ENCODE measurements around the gene SPON1.

SPON1 gene

DNA sequence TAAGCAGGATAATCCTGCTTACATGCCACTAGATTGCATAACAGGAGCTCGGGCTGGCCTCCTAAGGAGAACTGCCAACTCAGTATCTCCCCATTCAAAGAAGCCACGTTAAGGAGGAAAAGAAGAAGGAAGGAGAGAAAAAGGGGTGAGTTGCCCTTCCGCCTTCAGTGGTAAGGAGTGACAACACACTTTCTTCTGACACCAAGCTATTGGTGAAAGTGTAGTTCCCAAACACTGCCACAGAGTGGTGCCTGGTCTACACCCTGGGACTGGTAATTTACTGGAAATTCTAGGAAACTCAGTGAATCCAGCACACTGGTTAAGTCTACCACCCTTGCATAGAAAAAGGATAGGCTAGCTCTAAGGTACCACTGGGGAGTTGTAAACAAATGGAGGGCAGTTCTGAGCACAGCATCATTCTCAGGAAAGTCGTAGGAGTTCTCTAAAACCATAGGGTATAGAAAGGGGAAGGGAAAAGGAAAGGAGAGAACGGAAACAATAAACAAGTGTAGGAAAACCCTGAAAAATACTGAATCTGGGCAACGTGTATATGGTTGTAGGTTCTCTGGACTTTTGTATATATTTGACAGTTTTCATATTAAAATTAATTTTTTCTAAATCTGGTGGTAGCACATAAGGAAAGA is 338.3 kb downstream of the SPON1 start:
- DNase-seq: peak; percentile 63

DNA sequence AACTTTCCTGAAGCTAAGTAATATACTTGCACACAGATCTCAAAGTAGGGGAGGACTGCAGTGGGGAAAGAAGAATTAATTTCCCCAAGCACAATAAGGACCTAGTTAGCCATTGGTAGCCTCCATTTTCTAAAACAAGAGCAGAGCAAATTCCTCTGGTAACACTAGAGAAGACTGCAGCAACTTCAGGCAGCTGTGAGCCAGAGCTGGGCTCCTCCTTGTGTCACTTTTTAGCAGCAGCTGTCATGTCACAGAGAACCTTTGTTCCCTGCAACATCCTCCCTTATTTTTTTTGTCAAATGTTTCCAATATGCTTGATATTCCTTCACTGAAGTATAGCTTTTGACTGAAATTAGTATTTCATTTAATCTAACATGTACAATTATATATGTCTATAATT is 342.1 kb downstream of the SPON1 start:
- DNase-seq: no peak

DNA sequence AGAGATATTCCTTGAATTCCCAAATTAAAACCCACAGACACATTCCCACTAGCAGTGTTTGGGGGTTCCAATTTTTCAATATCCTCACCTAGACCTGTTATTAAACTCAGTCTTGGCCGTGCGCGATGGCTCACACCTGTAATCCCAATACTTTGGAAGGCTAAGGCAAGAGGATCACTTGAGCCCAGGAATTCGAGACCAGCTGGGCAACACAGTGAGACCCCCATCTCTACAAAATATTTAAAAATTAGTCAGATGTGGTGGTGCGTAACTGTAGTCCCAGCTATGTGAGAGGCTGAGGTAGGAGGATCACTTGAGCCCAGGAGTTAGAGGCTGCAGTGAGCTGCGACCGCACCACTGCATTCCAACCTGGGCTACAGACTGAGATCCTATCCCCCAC is 343.1 kb downstream of the SPON1 start:
- no peak for DNase-seq

DNA sequence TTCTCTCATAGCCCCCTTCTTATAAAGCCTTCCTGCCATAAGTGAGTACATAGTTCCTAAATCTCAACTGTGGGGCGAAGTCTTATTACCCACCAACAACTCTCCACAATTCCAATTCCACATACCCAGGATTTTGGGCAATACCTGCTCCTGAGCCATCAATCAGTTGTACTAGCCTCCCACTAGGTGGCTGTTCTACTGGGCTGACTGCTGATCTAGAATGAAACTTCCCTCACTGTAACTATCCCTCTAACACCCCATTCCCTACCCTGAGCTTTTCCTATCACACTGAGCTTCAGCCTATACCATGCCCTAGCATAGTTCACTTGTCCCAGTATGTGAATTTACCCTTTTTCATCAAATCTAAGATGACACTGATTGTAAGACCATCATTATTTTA is 344.0 kb downstream of the SPON1 start:
- DNase-seq: no peak

DNA sequence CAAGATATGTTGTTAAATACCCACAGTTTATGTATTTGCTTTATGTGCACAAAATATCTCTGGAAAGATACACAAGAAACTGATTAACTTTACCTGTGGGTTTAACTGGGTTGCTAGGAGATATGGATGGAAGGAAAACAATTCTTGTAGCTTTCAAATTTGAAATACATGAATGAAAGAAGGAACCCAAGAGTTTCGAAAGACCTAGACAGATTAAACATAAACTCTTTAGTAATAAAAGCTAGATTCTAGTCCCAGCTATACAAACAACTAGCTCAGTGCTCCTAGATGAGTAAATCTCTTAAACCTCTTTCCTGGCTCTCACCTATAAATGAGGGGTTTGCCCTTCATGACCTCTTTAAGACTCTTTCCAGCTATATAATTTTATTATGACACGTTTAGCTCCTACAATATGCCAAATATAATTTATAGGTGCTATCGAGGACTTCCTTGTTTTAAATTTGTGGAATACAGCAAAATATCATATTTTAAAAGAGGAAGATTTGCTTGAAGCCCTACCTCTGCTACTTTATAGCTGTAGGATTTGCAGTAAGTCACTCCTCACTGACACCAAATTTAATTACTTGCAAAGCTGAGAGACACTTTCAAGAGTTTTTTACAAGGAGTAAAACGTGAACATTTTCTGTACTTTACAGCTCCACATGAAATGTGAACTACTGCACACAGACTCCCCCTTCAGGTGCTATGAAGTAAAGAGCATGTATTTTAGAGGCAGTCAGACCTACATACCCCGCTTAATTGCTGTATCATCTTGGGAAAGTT is 345.8 kb downstream of the SPON1 start:
- DNase-seq: peak; percentile 48

DNA sequence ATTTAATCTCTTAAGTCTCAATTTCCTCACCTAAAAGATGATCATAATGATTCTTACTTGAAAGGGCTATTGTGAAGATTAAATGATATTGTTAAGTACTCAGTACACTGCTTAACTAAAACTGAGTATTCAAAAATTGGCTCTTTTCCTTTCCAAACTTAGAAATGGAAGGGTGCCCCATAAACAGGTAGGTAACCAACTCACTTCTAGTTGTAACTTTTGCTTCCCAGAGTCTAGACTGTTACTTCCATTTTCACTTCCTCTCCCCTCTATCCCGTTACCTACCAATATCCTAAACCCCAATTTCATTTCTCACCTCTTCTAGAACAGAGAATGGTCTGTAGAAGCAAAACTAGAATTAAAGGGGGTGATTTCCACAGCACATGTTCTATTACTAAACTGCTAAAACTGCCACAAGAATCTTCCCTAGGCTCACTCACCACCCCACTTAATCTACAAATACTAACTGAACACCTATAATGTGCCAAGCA is 346.4 kb downstream of the SPON1 start:
- no peak for DNase-seq

DNA sequence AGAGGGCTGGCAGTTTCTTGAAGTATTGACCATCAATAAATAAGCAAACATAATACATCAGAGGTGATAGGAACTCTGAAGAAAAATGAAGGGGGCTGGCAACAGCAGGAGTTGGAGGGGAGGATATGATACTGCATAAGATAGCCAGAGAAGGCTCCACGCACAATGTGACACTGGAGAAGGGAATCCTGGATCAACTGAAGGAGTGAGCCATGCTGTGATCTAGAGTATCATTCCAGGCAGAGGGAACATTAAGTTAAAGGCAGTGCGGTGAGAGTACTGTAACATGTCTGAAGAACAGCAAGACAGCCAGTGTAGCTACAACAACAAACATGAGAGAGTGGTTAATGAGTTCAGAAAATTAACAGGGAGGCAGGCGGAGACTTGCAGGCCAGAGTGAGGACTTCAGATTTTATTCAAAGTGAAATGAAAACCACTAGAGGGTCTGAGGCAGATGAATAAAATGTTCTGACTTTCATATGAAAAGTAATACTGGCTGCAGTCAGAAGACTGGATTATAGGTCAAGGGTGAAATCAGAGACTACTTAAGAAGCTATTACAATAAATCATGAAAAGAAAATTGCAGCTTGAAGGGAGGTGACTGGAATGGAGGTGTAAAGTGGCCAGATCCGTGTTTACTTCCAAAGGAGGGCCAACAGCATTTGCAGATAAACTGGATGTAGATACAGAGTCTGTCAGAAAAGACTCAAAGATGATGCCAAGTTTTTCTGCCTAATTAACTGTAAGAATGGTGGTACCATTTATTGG is 347.1 kb downstream of the SPON1 start:
- no peak for DNase-seq

DNA sequence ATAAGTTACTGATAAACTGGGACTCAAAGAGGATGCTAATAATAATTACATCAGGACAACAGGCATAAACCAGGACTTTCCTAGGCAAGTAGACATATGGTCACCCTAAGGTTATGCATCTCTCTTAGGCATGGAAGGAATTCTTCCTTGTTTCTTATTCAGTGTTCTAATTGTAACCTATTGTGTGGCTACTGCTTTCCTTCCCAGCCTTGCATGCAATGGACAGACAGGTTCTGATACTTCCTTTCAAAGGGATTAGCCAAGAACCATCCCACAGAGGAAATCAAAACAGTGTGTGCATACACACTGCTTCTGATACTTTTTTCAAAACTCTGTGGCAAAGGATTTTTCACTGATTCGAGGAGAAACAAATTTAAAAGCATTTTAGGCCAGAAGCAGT is 348.2 kb downstream of the SPON1 start:
- no peak for DNase-seq

DNA sequence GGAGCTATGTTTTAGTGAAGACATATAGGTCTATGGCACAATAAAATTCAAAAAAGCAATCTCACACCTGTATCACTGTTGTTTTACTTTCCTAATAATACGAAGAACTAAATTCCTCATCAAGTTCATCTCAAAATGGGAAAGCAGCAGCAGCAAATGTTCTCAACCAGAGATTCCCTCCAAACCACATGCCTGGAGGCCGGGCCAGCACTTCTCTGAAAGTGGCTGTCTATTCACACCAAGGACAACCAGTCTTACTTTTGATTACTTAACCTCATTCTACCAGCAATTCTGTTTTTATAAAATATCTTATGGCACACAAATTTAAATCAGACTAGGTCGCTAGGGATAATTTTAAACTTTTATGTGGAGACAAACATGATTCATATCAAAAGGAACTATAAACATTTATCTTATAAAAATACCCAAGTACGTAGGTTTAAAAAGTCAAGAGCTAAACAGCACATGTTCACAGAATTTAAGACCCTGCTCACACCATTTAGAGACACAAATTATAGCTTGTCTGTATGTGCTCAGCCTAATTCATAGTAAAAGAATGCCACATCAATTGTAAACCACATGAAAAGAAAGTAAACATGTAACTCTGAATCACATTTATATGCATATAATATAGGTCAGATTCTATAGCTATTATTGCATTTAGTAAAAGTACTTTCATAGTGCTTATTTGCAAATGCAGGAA is 350.4 kb downstream of the SPON1 start:
- DNase-seq: no peak

DNA sequence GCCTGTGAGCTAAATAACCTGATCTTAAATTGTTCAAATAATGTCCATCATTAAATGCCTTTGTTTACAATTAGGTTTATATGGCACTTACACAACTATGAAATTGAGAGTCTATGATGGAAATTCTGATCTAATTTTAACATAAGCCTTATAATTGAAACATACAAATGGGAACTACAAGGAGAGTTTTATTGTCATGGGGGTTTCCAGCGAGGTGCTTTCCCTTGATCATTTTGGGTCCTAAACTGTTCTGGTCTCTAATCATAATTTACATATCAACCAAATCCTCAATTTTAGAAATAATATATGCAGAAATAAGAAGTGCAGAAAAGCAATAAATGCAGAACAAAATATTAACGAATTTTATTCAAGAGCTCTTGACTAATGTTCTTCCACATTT is 351.6 kb downstream of the SPON1 start:
- DNase-seq: no peak

DNA sequence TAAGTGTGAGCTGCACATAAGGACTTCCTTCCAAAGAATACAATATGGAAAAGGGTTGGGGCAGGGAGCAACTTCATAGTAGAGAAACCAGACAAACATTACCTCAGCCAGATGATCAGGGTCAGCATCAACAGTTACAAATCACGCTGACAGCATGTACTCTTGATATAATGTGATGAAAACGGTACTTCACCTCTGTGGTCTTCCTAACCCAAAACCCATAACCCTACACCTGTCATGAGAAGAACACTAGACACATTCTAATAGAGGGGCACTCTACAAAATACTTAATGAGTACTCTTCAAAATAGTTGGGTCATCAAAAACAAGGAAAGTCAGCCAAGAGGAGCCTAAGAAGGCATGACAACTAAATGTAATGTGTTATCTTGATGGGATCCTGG is 352.6 kb downstream of the SPON1 start:
- no peak for DNase-seq

Data from activated CD4-positive, alpha-beta T cell treated with anti-CD3 and anti-CD28 coated beads, Interleukin-10, Interleukin-2, amounts not matched to agents 100 ng/mL and 50 ng/mL, durations not matched to agents 16 hours and 8 hours (primary cell).